DMS 273 (cell line): ENCODE data around the gene RELB.

ENCODE experiments used
- DNase-seq: peaks from one replicate; lab custom pipeline; 2025; ENCODE audit not compliant: unreplicated experiment; lab: John Stamatoyannopoulos, UW

The RELB gene

DNA sequence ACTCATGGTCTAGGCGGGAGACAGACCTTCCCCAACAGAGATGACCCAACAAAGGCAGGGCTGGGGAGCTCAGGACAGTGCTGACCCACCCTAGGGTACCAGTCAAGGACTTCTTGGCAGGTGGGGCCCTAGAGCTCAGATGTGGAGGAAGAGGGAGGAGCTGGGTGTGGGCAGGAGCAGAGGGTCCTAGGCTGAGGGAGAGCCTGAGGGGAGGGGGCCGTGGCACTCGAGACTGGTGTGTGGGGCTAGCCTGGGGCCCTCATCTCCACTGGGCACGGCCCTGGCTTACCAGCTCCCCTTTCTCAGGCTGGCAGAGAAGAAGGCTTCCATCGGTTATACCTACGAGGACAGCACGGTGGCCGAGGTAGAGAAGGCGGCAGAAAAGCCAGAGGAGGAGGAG is 56.2 kb downstream of the RELB start:
- DNase-seq: no peak

- no peak for DNase-seq
These were observed 57.4 kb downstream of the RELB start for GRCh38 chr19:45058622-45059159.

DNA sequence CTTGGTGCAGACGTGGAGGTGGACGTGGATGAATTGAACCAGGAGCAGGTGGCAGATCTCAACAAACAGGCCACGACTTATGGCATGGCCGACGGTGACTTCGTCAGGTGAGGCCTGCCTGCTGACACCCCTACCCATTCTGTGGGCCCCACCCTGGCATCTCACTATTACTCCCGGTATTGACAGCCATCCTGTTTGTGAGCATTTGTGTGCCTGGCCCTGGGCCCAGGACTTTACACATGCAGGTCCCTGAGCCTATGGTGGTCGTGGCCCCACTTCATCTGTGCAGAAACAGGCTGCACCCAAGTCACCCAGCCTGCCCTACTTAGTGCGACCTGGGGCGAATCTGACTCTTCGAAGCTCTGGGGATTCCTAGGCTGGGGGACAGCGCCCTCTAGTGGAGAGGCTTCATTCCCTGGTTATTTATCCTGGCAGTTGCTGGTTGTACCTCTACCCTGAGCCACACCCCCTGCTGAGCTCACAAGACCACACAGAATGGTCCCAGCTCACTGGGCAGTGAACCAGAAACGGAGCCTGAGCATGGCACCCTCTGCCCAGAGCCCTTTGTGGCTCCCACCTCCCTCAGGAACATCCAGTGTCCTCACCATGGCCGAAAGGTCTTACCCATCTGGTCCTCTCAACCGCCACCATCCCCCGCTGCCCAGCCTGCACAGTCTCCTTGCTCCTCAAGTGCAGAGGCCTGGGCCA is 58.1 kb downstream of the RELB start:
- DNase-seq: peak; percentile 88

- no peak for DNase-seq
These were observed 60.7 kb downstream of the RELB start for GRCh38 chr19:45061965-45062364.

DNA sequence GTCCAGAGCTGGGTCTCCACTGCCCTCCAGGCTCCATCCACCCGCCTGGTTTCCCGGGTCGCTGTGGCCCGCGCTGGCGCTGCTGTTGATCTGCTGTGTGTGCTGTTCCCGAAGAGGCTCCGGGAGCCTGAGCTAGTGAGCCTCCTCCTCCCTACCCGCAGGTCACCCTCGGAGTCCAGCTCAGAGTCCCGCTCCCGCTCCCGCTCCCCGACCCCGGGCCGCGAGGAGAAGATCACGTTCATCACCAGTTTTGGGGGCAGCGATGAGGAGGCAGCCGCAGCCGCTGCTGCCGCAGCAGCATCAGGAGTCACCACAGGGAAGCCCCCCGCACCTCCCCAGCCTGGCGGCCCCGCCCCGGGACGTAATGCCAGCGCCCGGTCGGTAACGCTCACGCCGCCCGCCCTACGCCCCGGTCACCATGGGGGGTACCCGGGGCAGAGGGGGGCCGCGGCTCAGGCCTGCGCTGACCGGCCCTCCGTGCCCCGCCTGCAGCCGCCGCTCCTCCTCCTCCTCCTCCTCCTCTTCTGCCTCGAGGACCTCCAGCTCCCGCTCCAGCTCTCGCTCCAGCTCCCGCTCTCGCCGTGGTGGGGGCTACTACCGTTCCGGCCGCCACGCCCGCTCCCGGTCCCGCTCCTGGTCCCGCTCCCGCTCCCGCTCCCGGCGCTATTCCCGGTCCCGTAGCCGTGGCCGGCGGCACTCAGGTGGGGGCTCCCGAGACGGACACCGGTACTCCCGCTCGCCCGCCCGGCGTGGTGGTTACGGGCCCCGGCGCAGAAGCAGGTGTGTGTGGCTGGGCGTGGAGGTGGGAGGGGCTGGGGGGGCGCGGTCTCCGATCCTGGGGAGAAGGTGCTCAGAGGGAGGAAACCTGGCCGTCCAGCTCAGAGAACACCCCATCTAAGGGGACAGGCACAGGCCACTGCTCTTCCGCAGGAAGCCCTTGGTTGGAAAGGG is 62.9 kb downstream of the RELB start:
- no peak for DNase-seq

DNA sequence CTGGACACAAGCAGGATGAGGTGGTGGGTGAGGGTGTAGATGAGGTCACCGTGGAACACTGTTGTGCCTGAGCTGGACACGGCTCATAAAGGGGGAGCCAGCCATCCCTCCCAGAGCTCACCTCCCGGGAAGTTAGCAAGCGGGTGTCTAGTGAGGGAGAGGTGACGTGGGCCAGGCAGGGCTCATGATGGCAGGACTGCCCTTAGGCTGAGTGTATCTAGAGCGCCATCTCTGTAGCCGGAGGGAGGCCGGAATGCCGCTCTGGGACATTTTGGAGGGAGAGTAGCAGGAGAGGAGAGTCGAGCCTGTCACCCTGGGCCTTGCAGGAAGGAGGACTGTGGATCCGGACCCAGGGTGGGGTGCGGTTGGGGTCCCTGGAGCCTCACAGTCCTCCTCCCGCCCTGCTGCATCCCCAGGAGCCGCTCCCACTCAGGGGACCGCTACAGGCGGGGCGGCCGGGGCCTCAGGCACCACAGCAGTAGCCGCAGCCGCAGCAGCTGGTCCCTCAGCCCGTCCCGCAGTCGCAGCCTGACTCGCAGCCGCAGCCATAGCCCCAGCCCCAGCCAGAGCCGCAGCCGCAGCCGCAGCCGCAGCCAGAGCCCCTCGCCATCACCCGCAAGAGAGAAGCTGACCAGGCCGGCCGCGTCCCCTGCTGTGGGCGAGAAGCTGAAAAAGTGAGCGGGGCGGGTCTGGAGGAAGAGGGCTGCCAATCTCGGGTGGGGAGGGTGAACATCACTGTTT is 65.8 kb downstream of the RELB start:
- no peak for DNase-seq

DNA sequence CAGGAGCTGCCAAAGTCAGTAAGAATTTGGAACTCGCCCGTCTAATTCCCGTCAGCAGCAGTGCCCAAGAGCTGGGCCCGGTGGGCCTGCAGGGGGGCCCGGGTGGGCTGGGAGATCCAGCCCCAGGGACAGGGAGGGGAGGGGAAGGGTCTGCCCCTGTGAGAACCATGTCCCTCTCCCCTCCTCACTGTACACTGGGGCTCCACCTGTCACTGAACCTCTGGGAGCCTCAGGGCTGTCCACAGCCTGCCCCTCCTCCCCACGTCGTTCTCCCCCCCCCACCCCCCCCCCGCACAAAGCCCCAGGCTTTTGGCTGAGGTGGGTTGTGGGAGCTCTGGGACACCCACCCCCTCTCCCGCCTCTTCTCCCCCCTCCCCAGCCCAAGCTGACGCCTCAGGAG is 66.8 kb downstream of the RELB start:
- DNase-seq: no peak

GRCh38 chr19:45069056-45069455 is 67.8 kb downstream of the RELB start:
- peak; percentile 57 for DNase-seq

DNA sequence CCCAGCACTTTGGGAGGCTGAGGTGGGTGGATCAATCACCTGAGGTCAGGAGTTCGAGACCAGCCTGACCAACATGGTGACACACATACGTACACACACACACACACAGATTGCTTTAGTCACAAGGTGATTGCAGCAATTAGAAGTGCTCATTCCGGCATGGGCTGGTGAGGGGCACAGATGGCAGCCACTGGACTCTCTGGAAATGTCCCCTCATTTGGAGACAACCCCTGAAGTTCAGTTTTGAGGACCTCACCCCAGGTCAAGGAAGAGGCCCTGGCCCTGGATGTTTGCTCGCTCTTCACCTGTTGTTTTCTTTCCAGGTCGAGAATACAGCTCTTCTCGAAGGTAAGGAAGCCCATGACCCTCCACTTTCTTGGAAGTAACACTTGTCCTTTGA is 69.0 kb downstream of the RELB start:
- no peak for DNase-seq

- DNase-seq: peak; percentile 33
These were observed 69.7 kb downstream of the RELB start for GRCh38 chr19:45070861-45071544.

GRCh38 chr19:45071545-45071938 is 70.3 kb downstream of the RELB start:
- DNase-seq: no peak

GRCh38 chr19:45071969-45072790 is 70.9 kb downstream of the RELB start:
- no peak for DNase-seq

- DNase-seq: no peak
These were observed 73.6 kb downstream of the RELB start for GRCh38 chr19:45074744-45075300.

GRCh38 chr19:45075301-45076028 is 74.2 kb downstream of the RELB start:
- peak; percentile 94 for DNase-seq

DNA sequence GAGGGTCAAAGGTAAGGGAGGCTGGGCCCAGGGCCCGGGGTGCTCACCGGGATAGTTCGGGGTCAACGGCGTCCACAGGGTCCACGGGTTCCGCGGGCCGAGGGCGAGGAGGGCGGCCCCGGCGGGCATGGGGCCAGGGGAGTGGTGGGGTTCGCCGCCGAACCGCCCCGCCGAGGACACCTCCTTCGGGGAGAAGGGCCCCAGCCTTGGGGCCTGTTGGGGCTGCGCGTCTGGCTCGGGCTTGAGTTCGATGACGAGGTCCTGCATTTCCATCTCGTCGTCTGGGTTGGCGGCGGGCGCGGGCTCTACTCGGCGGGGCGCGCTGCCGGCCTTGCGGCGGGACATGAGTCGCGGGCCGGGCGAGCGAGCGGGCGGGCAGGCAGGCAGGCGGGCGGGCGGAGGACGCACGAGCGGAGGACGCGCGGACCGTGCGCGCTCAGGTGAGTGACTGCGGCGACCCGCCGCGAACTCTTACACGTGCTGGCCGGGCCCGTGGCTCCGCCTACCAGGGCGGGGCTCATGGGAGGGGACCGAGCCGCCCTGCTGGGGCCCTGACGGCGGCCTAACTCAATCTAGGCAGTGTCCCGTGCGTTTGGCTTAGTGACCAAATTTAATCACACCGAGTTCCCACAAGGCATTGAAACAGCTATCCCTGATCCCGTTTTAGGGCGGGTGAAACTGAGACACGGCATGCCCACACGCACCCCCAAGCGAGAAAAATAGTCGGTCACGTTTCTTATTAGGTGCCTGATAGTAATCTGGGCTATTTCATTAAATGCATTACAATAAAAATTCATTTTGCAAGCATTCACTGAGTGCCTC is 75.0 kb downstream of the RELB start, which contains the start of gene ZNF296:
Gene ZNF296, minus strand, starts transcription at position 450 of the 822 bp plus-strand sequence. Its CDS starts 105 bp downstream, at position 345.
- DNase-seq: peak; percentile 94

DNA sequence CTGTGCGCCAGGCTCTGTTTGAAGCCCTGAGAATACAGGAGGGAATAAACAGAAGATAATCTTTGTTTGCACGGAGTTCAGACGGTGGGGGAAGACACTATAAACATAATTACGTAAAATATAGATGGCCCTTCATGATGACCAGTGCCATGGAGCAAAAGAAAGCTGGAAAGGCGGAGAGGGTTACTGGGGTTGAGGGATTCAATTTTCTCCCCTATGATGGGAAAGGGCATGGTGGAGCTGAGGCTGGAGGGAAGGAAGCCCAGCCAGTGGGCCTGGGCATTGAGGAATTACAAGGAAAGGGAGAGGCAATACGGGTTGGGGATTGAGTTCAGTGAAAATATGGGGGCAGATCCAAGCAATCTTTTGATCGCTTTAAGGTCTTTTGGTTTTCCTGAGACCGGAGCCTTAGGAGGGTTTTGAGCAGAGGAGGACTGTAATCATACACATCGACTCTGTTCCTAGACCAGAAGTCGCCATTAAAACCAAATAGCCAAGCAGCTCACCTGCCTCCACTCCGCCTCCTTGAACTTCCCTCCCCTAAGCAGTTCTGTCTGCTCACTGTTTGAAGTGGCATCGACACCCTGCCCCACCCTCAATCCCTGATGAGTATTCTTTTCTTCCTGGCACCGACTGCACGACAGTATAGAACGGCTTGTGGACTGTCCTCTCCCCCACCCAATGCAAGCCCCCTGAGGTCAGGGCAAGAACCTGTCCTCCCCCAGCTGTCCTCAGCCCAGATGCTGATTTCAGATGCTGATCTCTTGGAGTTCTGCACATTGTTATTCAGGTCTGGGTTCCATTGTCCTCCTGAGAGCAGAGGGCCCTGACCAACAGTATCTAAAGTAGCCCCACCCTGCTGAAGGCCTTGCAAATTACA is 75.8 kb downstream of the RELB start:
- DNase-seq: peak; percentile 63
